COLO829 (cell line): Measurements from ENCODE around the gene LYL1.

Experiments used
- DNase-seq: peaks from one replicate; pipeline ENCODE4 v3.0.0; 2012; ENCODE audit warnings: low spot score

Gene LYL1

GRCh38 chr19:13092606-13093235 is 9.9 kb downstream of the LYL1 start:
- no peak for DNase-seq

- no peak for DNase-seq
Measured at GRCh38 chr19:13092158-13092543, 10.5 kb downstream of the LYL1 start.

GRCh38 chr19:13091400-13092157 is 11.1 kb downstream of the LYL1 start:
- DNase-seq: no peak

- DNase-seq: no peak
Measured at GRCh38 chr19:13090511-13091231, 12.0 kb downstream of the LYL1 start.

- no peak for DNase-seq
Measured at GRCh38 chr19:13089857-13090507, 12.7 kb downstream of the LYL1 start.

GRCh38 chr19:13089139-13089856 is 13.4 kb downstream of the LYL1 start:
- DNase-seq: no peak

GRCh38 chr19:13087795-13088537 is 14.7 kb downstream of the LYL1 start:
- DNase-seq: no peak

GRCh38 chr19:13087295-13087694 is 15.4 kb downstream of the LYL1 start:
- no peak for DNase-seq

GRCh38 chr19:13086341-13086740 is 16.3 kb downstream of the LYL1 start:
- DNase-seq: no peak

GRCh38 chr19:13085666-13086065 is 17.0 kb downstream of the LYL1 start:
- DNase-seq: no peak

- no peak for DNase-seq
Measured at GRCh38 chr19:13083627-13084026, 19.0 kb downstream of the LYL1 start.

GRCh38 chr19:13083008-13083404 is 19.7 kb downstream of the LYL1 start:
- no peak for DNase-seq

- no peak for DNase-seq
Measured at GRCh38 chr19:13082192-13083007, 20.3 kb downstream of the LYL1 start.

- no peak for DNase-seq
Measured at GRCh38 chr19:13079542-13079986, 23.1 kb downstream of the LYL1 start.

- DNase-seq: no peak
Measured at GRCh38 chr19:13078897-13079541, 23.6 kb downstream of the LYL1 start.

- no peak for DNase-seq
Measured at GRCh38 chr19:13078381-13078780, 24.3 kb downstream of the LYL1 start.

GRCh38 chr19:13077240-13077639 is 25.4 kb downstream of the LYL1 start:
- no peak for DNase-seq

- no peak for DNase-seq
Measured at GRCh38 chr19:13076787-13077186, 25.9 kb downstream of the LYL1 start.

GRCh38 chr19:13076320-13076719 is 26.3 kb downstream of the LYL1 start:
- DNase-seq: no peak

- DNase-seq: no peak
Measured at GRCh38 chr19:13074378-13074777, 28.3 kb downstream of the LYL1 start.
